ENCODE results near the gene ABCC3. TPM values are rescaled to one million over a fixed set of nuclear protein-coding genes. Genes with fewer than 3 reads are reported as not detected.

Gene ABCC3
- total and polyA plus RNA-seq, 2 of the 8 experiments (the other 6 are each of a cell fraction or from before 2014, with no cell fraction given), result 0.35 to 0.37 TPM

- no peak for TF ChIP-seq CTBP2 (IDR thresholded peaks at IDR 0.05; ENCODE audit: borderline replicate concordance, insufficient read depth, insufficient read length, low read length)
- no peak for TF ChIP-seq RFX5 (IDR thresholded peaks at IDR 0.05; ENCODE audit: borderline replicate concordance, low read depth, low read length)
- no peak for TF ChIP-seq GTF2F1 (IDR thresholded peaks at IDR 0.05; ENCODE audit: borderline replicate concordance, low read depth, low read length)
- TF ChIP-seq ASH2L (IDR thresholded peaks at IDR 0.05; ENCODE audit: low read length), result no peak
- TF ChIP-seq, protein P1, sequence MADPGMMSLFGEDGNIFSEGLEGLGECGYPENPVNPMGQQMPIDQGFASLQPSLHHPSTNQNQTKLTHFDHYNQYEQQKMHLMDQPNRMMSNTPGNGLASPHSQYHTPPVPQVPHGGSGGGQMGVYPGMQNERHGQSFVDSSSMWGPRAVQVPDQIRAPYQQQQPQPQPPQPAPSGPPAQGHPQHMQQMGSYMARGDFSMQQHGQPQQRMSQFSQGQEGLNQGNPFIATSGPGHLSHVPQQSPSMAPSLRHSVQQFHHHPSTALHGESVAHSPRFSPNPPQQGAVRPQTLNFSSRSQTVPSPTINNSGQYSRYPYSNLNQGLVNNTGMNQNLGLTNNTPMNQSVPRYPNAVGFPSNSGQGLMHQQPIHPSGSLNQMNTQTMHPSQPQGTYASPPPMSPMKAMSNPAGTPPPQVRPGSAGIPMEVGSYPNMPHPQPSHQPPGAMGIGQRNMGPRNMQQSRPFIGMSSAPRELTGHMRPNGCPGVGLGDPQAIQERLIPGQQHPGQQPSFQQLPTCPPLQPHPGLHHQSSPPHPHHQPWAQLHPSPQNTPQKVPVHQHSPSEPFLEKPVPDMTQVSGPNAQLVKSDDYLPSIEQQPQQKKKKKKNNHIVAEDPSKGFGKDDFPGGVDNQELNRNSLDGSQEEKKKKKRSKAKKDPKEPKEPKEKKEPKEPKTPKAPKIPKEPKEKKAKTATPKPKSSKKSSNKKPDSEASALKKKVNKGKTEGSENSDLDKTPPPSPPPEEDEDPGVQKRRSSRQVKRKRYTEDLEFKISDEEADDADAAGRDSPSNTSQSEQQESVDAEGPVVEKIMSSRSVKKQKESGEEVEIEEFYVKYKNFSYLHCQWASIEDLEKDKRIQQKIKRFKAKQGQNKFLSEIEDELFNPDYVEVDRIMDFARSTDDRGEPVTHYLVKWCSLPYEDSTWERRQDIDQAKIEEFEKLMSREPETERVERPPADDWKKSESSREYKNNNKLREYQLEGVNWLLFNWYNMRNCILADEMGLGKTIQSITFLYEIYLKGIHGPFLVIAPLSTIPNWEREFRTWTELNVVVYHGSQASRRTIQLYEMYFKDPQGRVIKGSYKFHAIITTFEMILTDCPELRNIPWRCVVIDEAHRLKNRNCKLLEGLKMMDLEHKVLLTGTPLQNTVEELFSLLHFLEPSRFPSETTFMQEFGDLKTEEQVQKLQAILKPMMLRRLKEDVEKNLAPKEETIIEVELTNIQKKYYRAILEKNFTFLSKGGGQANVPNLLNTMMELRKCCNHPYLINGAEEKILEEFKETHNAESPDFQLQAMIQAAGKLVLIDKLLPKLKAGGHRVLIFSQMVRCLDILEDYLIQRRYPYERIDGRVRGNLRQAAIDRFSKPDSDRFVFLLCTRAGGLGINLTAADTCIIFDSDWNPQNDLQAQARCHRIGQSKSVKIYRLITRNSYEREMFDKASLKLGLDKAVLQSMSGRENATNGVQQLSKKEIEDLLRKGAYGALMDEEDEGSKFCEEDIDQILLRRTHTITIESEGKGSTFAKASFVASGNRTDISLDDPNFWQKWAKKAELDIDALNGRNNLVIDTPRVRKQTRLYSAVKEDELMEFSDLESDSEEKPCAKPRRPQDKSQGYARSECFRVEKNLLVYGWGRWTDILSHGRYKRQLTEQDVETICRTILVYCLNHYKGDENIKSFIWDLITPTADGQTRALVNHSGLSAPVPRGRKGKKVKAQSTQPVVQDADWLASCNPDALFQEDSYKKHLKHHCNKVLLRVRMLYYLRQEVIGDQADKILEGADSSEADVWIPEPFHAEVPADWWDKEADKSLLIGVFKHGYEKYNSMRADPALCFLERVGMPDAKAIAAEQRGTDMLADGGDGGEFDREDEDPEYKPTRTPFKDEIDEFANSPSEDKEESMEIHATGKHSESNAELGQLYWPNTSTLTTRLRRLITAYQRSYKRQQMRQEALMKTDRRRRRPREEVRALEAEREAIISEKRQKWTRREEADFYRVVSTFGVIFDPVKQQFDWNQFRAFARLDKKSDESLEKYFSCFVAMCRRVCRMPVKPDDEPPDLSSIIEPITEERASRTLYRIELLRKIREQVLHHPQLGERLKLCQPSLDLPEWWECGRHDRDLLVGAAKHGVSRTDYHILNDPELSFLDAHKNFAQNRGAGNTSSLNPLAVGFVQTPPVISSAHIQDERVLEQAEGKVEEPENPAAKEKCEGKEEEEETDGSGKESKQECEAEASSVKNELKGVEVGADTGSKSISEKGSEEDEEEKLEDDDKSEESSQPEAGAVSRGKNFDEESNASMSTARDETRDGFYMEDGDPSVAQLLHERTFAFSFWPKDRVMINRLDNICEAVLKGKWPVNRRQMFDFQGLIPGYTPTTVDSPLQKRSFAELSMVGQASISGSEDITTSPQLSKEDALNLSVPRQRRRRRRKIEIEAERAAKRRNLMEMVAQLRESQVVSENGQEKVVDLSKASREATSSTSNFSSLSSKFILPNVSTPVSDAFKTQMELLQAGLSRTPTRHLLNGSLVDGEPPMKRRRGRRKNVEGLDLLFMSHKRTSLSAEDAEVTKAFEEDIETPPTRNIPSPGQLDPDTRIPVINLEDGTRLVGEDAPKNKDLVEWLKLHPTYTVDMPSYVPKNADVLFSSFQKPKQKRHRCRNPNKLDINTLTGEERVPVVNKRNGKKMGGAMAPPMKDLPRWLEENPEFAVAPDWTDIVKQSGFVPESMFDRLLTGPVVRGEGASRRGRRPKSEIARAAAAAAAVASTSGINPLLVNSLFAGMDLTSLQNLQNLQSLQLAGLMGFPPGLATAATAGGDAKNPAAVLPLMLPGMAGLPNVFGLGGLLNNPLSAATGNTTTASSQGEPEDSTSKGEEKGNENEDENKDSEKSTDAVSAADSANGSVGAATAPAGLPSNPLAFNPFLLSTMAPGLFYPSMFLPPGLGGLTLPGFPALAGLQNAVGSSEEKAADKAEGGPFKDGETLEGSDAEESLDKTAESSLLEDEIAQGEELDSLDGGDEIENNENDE (IDR thresholded peaks at IDR 0.05; ENCODE audit: insufficient replicate concordance, low read length), result no peak
- TF ChIP-seq SP1 (IDR thresholded peaks at IDR 0.05; ENCODE audit: low read depth, low read length), result no peak
- no peak for TF ChIP-seq TAF1 (IDR thresholded peaks at IDR 0.05; ENCODE audit: low read depth, low read length)
- no peak for TF ChIP-seq KDM1A (IDR thresholded peaks at IDR 0.05; ENCODE audit: borderline replicate concordance, low read length)
- TF ChIP-seq KDM4A (IDR thresholded peaks at IDR 0.05; ENCODE audit: low read depth, low read length, severe bottlenecking), result no peak
Observed at GRCh38 chr17:50631908-50632571, 2.6 kb upstream of the ABCC3 start (continued).

Data from H1 (cell line).